ENCODE results near the gene CDCA7. TPM values are rescaled to one million over a fixed set of nuclear protein-coding genes. Genes with fewer than 3 reads are reported as not detected.

Gene CDCA7
- total RNA-seq, 6 experiments from 2014 or later: 5.9 to 9.1 (median 7.6) TPM

DNA sequence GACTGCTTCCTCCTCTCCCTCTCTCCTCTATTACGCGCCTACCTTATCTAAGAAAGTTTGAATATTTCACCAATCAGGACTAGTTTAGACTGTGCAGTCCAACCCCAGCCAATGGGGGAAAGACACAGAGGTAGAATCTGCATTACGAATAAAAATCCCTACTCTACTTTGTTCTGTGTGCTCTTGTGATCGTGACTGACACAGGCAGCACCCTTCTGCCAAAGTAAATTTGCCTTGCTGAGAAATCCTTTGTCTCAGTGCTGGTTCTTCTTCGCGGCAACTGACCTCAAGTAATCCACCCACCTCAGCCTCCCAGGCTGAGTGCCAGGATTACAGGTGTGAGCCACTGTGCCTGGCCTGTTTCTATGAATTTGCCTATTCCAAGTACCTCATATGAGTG is 8.6 kb upstream of the CDCA7 start:
- TF ChIP-seq, protein P1, sequence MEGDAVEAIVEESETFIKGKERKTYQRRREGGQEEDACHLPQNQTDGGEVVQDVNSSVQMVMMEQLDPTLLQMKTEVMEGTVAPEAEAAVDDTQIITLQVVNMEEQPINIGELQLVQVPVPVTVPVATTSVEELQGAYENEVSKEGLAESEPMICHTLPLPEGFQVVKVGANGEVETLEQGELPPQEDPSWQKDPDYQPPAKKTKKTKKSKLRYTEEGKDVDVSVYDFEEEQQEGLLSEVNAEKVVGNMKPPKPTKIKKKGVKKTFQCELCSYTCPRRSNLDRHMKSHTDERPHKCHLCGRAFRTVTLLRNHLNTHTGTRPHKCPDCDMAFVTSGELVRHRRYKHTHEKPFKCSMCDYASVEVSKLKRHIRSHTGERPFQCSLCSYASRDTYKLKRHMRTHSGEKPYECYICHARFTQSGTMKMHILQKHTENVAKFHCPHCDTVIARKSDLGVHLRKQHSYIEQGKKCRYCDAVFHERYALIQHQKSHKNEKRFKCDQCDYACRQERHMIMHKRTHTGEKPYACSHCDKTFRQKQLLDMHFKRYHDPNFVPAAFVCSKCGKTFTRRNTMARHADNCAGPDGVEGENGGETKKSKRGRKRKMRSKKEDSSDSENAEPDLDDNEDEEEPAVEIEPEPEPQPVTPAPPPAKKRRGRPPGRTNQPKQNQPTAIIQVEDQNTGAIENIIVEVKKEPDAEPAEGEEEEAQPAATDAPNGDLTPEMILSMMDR (IDR thresholded peaks at IDR 0.05): no peak
- no peak for DNase-seq
- no peak overlapping the region for H3K27ac Mint-ChIP-seq
- peaks cover 20% of the 10 kb centered on the region for H3K27me3 Mint-ChIP-seq (ENCODE audit: insufficient read depth)
- H3K36me3 Mint-ChIP-seq (ENCODE audit: low read depth): peaks cover 5% of the 10 kb centered on the region; the same call in 1 of the 2 replicates
- no peaks in the 10 kb centered on the region for H3K4me1 Mint-ChIP-seq (ENCODE audit: low read depth)
- no peak overlapping the region for H3K4me3 Mint-ChIP-seq
- H3K9me3 Mint-ChIP-seq: peaks cover 17% of the 10 kb centered on the region

DNA sequence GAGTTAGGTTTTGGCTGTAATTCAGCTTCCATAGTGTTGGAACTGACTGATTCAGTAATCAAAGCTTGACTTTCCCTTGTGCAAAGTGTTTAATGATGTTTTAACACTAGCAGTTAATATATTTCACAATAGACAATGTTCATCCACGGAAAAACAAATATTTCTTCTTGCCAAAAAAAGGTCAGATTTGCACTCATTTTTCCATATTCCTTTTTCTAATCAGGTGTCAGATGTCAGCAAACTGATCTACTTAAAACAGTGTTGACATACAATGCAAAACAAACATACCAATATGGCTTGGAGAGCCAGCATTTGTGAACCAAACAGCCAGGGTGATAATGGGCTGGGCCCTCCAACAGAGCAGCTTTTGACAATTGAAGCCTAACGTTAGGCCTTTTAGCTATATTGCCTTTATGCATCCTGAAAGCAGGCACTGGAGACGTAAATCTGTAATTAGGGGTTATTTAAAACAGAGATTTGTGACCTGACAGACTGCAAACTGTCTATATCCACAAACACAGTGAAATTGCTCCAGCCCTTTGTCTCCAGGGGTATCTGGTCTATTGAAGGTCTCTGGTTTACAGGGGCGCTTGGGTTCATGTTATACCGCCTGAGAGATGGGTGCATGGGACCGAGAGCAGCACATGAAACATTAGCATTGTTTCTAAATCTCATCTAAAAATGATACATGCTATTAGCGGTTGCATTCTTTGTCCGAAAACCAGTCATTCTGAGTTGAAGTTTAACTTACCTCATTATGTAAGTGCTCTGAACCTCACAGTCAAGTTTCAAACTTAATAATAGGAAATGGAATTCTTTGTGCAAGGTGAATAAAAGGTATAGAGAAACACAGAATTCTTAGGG is 7.1 kb upstream of the CDCA7 start:
- DNase-seq: no peak
- Mint-ChIP-seq H3K4me1 (ENCODE audit: low read depth) (no peaks in the 10 kb centered on the region), H3K4me3 (no peak overlapping the region), H3K27ac (no peak overlapping the region), H3K36me3 (ENCODE audit: low read depth) (peaks cover 5% of the 10 kb centered on the region; the same call in 1 of the 2 replicates), H3K27me3 (ENCODE audit: insufficient read depth) (peaks cover 26% of the 10 kb centered on the region), H3K9me3 (peaks cover 17% of the 10 kb centered on the region)
- TF ChIP-seq, protein P1 (IDR thresholded peaks at IDR 0.05): no peak

DNA sequence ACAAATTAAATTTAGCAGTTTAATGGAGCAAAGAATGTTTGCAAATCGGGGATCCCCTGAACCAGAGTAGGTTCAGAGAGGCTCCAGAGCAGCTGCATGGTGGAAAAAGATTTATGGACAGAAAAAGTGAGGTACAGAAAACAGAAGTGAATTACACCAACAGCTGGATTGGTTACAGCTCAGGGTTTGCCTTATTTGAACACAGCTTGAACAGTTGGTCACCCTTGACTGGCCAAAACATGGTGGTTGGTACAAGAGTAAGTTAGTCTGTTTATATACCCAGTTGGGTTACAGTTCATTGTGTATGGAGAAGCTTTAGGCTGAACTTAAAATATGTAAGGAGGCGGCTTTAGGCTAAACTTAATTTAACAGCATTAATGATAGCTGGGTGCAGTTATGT is 5.4 kb upstream of the CDCA7 start:
- peaks cover 30% of the 10 kb centered on the region for H3K27me3 Mint-ChIP-seq (ENCODE audit: insufficient read depth)
- peaks cover 17% of the 10 kb centered on the region for H3K9me3 Mint-ChIP-seq
- H3K4me1 Mint-ChIP-seq (ENCODE audit: low read depth): peaks cover 7% of the 10 kb centered on the region
- no peak for DNase-seq
- H3K36me3 Mint-ChIP-seq (ENCODE audit: low read depth): peaks cover 5% of the 10 kb centered on the region; the same call in 1 of the 2 replicates
- H3K27ac Mint-ChIP-seq: no peak overlapping the region
- TF ChIP-seq, protein P1 (IDR thresholded peaks at IDR 0.05): no peak
- H3K4me3 Mint-ChIP-seq: no peak overlapping the region

DNA sequence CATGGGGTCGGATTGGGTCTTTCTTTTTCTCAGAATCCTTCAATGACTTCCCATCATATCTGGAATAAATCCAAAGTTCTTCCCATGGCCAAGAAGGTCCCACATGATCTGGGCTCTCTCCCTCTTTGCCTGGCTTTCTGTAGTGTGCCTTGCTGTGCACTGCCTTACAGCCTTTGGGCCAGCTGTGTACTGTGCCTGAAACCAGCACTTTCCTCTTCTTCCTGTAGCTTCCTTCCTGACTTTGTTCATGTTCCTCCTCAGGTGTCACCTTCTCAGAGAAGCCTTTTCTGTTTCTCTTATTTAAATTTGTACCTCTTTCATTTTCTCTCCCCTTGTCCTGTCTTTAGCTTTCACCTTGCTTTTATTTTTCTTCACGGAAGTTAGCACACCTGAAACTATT is 4.3 kb upstream of the CDCA7 start:
- no peak for DNase-seq
- H3K4me1 Mint-ChIP-seq (ENCODE audit: low read depth): peaks cover 8% of the 10 kb centered on the region
- H3K27me3 Mint-ChIP-seq (ENCODE audit: insufficient read depth): peaks cover 30% of the 10 kb centered on the region
- peaks cover 5% of the 10 kb centered on the region; the same call in 1 of the 2 replicates for H3K36me3 Mint-ChIP-seq (ENCODE audit: low read depth)
- no peak overlapping the region for H3K27ac Mint-ChIP-seq
- H3K9me3 Mint-ChIP-seq: peaks cover 14% of the 10 kb centered on the region
- no peak overlapping the region for H3K4me3 Mint-ChIP-seq
- TF ChIP-seq, protein P1 (IDR thresholded peaks at IDR 0.05): no peak

DNA sequence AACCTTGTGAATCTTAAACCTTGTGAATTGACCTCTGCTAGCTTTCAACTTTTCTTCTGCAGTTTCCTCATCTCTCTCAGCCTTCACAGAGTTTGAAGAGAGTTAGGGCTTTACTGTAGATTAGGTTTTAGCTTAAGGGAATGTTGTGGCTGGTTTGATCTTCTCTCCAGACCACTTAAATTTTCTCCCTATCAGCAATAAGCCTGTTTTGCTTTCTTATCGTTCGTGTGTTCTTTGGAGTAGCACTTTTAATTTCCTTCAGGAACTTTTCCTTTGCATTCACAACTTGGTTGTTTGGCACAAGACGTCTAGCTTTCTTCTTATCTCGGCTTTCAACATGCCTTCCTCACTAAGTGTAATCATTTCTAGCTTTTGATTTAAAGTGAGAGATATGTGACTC is 2.8 kb upstream of the CDCA7 start:
- no peak overlapping the region for H3K4me3 Mint-ChIP-seq
- no peak for DNase-seq

More for the DNA sequence above, 2.8 kb upstream of the CDCA7 start:
- TF ChIP-seq, protein P1 (IDR thresholded peaks at IDR 0.05): no peak
- Mint-ChIP-seq H3K9me3 (peaks cover 1% of the 10 kb centered on the region), H3K36me3 (ENCODE audit: low read depth) (no peaks in the 10 kb centered on the region), H3K4me1 (ENCODE audit: low read depth) (peaks cover 18% of the 10 kb centered on the region), H3K27ac (no peak overlapping the region), H3K27me3 (ENCODE audit: insufficient read depth) (peaks cover 30% of the 10 kb centered on the region)
